Measurements from ENCODE around the gene IKZF4.
"Not testable (repeated sequence)": the region's sequence is repeated elsewhere in the genome, so short reads cannot be mapped to it uniquely, and the experiment has no call there.

IKZF4 gene

GRCh38 chr12:55999999-56000540 is 20.8 kb upstream of the IKZF4 start:
- DNase-seq = not testable (repeated sequence)

GRCh38 chr12:56001487-56002100 is 19.2 kb upstream of the IKZF4 start:
- DNase-seq = no peak

- not testable (repeated sequence) for DNase-seq
Measured at GRCh38 chr12:56003376-56003775, 17.5 kb upstream of the IKZF4 start.

GRCh38 chr12:56004211-56004610 is 16.6 kb upstream of the IKZF4 start:
- no peak for DNase-seq

GRCh38 chr12:56007564-56008559 is 13.0 kb upstream of the IKZF4 start:
- DNase-seq = peak; percentile 36 to 51

GRCh38 chr12:56010111-56010570 is 10.7 kb upstream of the IKZF4 start:
- DNase-seq = no peak

GRCh38 chr12:56011509-56012090 is 9.2 kb upstream of the IKZF4 start:
- no peak for DNase-seq

GRCh38 chr12:56013482-56013881 is 7.4 kb upstream of the IKZF4 start:
- no peak for DNase-seq

- DNase-seq = no peak
Measured at GRCh38 chr12:56014205-56014604, 6.6 kb upstream of the IKZF4 start.

- DNase-seq = no peak
Measured at GRCh38 chr12:56017181-56017580, 3.7 kb upstream of the IKZF4 start.

- DNase-seq = no peak
Measured at GRCh38 chr12:56018356-56018755, 2.5 kb upstream of the IKZF4 start.

GRCh38 chr12:56021889-56022497 is 1.1 kb downstream of the IKZF4 start:
- no peak for DNase-seq

- DNase-seq = peak; percentile 32 to 56
Measured at GRCh38 chr12:56028511-56029165, 7.8 kb downstream of the IKZF4 start.

GRCh38 chr12:56029166-56029519 is 8.3 kb downstream of the IKZF4 start:
- DNase-seq = no peak

- peak; percentile 40 to 62 for DNase-seq
Measured at GRCh38 chr12:56029666-56030293, 8.9 kb downstream of the IKZF4 start.

- DNase-seq = no peak
Measured at GRCh38 chr12:56031987-56032386, 11.1 kb downstream of the IKZF4 start.

- DNase-seq = no peak
Measured at GRCh38 chr12:56034586-56035332, 13.9 kb downstream of the IKZF4 start.

GRCh38 chr12:56037161-56037560 is 16.3 kb downstream of the IKZF4 start:
- DNase-seq = no peak

- no peak for DNase-seq
Measured at GRCh38 chr12:56038022-56038655, 17.3 kb downstream of the IKZF4 start.

GRCh38 chr12:56040151-56040550 is 19.3 kb downstream of the IKZF4 start:
- DNase-seq = no peak
